CD1c-positive myeloid dendritic cell (primary cell): ENCODE data around the gene POLN.

Source experiments
- DNase-seq: peaks from one replicate; pipeline ENCODE4 v3.0.0-alpha.2; 2016; ENCODE audit errors: extremely low spot score

The POLN gene

DNA sequence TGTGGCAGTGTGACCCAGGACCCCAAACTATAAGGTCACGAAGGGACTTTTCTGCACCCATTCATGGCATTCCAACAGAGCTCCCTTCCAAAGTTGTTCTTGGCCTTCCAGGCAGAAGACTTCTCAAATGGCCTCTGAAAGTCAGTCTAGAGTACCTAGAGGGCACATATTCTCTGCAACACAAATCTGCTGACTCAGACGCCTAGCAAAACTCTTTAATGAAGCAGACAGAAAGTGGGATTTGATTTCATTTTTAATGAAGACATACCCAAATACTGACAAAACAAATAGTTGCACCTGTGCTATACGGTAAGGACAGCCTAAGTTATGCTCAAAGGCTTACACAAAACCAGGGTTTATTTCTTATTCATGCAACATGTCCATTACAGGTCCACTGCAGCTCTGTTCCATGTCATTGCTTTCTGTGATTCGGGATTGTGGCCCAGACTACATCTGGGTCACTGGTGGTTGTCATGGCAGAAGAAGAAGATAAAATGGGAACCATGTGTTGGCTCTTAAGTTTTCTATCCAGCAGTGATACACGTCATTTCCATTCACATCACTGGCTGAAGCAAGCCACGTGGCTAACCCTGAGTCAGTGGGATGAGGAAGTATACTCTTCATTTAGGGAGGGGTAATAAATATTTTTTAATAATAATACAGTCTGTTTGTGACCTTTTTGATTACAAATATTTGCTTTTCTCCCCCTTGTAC, 125.1 kb downstream of the POLN start:
- no peak for DNase-seq

DNA sequence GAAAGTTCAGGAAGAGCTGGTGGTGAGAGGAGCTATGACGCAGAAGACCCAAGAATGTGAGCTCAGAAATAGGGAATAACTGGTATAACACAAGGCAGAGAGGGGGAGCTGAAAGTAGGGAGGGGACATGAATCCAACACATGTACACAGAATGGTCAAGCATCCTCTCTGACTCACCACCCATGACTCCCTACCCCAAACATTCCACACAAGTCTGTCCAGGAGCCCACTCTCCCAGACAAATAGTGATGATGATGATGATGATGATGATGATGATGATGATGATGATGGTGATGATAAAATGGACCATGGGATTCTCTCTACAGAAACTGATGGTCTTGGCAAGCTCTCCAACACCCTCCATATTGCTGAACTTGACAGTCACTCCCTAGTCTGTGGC, 136.4 kb downstream of the POLN start:
- no peak for DNase-seq

DNA sequence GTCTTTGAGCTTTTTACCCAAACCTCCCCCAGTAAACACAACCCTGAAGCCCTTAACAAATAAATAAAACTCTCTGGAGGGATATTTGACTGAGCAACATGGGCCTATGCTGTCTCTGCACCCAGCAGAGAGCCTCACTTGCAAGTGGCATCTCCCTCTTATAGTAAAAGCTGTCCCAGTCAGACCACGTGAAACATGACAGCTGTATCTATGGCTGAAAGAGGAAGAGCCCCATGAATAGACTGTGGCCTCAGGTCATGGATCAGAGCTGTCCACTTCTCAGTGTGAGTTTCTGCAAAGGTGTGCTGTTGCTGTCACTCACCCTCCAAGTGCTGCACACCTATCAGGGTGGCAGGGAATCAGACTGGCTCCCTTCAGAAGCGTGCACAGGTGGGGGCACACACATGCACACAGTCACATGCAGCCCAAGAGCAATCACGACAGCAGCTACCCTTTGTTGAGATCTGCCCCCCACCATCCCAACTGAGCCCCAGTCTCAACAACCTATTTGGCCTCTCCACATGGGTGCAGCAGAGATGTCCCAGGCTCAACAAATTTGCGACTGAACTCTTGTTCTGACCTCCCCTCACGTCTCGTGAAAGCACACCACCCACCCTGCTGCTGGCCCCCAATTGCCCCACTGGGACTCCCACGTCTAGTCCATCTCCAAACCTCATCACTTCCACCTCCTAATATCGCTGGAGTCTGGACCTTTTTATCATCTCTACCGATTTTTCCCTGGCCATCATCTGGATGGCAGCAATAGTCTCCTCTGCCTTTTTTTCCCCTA, 137.2 kb downstream of the POLN start:
- DNase-seq: no peak

DNA sequence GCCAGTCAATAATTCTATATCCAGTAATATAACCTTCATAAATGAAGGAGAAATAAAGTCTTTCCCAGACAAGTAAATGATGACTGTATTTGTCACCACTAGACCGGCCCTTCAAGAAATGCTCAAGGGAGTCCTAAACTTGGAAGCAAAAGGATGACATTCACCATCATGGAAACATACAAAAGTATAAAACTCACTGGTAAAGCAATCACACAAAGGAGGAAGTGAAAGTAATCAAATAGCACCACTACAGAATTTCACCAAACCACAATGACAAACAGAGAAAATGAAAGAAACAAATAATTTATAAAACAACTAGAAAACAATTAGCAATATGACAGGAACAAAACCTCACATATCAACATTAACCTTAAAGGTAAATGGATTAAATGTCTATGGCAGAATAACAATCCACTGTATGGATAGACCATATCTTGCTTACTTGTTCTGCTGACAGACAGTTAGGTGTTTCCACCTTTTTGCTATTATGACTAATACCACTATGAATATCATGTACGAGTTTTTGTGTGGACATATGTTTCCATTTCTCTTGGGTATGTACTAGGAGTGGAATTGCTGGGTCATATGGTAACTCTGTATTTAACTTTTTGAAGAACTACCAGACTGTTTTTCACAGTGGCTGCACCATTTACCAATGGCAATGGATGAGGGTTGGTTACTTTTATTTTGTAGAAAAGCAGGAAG, 137.9 kb downstream of the POLN start:
- peak; percentile 8 for DNase-seq

DNA sequence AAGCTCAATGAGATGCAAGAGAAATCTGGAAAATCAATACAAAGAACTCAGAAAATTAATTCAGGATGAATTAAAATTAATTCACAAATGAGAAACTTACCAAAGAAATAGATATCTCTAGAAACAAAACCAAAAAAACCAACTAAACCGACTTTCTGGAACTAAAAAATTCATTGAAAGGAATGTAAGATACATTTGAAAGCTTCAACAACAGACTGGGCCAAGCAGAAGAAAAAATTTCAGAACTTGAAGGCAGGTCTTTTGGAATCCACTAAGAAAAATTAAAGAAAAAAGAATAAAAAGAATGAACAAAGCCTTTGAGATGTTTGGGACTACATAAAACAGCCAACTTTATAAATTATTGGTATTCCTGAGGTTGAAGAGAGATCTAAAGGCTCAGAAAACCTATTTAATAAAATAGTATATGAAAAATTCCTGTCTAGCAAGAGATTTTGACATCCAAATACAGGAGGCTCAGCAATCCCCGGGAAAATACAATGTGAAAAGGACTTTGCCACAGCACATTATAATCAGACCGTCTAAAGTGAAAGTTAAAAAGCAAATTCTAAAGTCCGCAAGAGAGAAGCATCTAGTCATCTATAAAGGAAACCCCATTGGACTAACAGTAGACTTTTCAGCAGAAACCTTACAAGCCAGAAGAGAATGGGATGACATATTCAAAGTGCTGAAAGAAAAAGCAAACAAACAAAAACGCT, 138.6 kb downstream of the POLN start:
- no peak for DNase-seq

DNA sequence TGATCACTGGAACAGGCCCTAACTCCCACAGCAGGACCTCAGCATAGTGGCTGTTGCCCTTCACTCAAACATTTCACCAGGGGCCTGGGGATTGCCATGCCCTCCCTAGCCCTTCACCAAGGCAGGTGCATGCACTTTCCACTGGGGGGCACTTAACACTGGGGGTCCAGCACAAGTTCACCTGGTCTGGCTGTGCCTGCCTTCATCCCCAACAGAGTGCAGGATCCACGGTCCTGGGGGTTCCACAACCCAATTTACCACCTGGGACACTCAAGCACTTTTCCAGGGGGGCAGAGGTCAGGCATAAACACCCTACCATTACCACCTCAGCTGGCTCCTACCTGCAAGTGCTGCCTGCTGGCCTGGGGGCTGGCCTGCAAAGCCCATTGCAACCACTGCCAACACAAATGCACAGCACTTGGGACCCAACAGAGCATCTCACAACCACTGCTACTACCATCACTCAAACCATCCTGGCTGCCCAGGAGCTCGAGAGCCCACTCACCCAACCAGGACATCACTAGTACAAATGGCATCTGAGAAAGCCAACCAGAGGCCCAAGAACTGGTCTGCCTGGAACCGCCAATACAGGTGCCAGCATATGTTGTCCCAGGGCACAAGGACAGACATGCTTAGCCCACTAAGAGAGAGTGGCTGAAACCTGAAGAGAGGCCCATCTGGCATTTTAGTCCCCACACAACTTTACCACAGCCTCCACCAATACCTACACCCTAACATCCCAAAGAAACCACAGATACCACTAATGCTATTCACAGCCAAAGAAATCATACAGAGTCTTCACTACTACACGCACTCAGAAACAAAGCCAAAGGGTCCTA, 139.7 kb downstream of the POLN start:
- DNase-seq: no peak

DNA sequence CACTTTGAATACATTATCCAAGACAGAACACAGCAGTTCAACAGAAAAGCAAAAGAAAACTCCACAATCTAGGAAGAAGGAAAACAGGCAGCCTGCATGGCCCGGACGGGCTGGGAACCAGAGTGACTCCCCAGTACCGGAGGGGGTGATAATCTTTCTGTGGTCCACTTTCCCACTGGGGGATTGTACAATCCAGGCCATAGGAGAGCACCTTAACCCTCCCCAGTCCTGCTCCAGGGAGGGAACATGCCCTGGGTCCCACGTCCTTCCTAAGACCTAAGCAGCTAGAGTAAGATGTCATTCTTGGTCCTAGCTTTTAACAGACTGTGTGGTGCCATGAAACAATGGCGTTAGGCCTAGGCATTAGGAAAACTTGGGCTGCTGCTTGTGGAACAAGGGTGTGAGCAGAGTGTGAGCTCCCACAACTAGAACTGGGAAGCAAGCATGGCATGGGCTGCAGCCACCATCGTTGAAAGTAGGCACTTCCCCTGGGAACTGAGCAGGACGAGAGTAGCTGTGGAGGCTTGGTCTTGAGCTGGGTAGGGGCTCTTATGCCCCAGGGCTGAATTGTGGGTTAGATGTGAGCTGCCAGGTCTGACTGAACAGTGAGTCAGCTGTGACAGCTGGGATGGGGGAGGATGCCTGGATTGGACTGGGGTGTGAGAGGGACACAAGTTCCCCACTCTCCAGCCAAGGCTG, 140.4 kb downstream of the POLN start:
- DNase-seq: no peak

DNA sequence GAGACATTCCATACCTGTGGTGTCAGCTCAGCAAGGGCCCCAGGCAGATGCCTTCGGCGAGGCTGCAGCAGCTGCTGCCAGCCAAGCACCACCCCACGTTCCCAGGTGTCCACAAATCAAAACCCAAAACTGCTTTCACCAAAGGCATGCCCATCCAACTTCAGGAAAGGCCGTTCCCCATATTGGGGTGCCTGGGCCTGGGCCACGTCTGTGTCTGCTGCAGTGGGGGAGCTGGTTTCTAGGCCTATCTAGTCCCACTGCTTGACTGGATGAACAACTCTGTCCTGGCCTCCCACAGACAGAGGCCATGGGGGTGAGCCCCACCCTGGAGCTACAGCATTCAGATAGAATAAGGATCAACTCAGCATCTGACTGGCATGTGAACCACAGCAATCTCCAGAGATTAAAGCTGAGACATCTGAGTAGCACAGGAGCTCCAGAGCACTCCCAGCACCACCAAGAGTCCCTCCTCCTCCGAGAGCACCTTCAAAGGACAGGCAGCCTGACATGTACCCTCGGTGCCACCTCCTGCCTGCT, 145.8 kb downstream of the POLN start:
- DNase-seq: no peak

DNA sequence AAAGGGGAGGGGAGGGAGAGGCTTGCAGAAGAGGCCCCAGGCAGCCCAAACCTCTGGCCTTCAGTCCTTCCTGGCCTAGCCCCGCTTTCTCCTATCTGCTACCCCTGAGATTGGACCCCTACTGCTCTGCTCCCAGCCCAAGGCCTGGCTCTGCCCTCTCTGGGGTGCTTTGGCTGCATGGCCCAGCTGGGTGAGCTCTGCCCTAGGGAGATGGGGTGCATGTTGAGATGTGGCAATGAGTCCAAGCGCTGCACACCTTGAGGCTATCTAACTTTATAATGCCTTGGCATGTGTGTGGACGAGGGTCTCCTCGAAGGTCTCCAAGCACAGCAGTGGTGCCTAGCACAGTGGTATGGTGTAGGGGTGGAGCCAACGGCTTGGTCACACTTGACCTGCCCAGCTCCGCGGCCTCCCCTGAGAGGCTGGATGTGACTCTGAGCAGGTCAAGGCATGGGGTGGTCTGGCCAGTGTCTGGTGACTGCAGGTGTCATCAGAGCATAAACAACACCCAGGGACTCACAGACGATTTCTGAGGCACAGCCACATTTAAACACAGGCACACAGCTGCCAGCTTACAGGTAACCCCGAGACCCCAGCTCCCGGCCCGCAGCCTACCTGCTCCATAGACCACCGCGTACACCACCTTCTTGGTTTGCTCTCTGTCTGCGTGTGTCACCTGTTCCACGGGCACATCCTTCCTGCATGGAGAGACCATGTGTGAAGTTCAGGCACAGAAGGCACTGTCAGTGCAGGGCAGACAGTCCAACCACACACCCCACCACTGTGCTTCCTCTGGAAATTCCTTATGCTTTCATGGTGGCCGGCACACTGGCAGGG, 146.5 kb downstream of the POLN start:
- no peak for DNase-seq

DNA sequence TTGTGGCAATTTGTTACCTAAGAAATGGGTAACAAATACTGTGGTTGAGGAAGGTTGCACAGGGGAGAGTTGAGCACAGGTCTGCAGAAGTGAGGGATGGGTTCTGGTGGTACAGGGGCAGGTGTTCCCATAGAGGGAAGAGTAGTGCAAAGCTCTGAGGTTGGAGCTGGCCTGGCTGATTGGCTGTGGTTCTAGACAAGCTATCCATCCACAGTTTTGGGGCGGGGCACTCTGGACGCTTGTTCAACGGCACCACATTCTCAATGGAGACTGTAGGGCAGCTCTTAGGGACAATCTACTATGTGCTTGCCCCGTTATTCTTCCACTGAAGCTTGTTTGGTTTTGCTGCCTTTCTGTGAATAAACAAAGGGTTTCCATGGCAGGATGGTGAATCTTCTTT, 147.4 kb downstream of the POLN start:
- no peak for DNase-seq

DNA sequence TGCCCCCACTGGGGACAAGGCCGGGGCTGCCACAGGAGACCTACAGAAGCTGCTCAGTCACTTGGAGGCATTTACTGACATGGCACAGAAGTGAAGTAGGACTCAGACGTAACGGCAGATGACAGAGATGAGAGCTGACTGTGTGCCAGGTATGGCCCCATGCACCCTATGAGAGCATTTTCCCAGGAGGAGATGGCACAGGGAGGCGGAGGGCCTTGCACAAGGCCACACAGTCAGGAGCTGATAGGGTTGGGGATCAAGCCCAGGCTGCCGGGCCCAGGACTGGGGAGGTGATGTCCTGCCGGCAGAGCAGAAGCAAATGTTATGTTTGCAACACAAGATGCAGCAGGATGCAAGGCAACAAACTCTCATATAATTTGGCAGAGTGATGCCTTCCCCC, 148.7 kb downstream of the POLN start:
- DNase-seq: no peak

DNA sequence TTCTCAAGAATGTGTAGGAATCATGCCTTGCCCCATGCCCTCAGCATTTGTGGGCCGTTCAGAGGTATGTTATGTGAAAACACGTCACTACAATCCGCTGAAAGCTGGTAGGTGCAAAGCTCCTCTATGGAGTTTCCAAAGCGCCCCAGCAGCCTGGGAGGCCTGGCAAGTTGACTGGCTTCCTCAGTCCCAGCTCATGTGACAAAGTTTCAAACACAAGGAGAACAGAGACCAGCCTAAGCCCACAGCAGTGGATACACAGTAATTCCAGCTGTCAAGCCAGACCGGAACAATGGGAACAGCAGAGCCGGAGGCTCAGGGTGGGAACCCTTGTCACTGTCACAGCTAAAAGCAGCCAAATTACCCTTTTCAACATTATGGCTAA, 149.3 kb downstream of the POLN start:
- no peak for DNase-seq

DNA sequence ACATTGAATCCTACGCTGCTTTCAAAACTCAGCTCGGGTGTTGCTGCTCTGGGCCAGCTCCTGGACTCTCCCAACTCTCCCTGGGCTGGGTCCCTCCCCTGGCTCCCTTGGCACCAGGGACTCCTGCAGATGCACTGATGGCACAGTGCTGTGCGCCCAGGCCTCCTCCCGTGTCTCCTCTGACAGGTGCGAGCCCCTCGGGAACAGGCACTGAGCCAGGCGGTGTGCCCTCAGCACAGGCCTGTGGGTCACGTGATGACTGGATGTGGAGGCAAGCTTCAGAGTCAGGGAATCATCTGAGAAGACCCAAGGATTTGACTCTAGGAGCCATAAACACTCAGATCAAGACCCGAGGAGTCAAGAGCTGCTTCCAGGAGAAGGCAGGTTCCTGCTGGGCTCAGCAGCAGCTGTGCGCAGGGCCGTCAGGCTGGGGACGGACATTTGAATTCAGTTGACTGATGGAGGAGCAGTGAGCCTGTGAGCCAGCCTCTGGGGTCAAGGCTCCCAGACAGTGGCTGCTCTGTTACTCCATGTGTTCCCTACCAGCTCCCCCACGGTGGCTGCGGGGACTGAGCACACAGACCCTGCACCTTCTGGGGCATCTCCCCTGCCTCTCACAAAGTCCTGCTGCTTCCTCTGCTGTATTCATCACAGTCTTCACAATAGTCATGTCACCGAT, 149.8 kb downstream of the POLN start:
- DNase-seq: no peak

DNA sequence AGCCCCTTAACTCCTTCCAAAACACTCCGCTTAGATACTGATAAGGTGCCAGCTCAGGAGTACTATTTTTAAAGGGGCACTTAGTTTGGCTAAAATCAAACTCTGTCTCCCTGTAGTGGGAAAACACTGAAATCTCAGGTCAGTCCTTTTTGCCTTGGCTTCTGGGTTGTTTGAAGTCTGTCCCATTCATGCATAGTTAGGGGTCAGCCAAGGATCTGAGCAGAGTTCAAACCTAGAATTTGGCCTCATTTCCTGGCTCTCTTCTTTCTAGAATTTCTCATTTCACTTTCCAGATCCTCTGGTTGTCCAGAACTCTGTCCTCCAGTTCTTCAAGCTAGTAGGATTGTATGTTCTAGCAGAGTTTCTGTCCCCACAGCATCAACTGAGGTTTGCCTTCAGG, 151.3 kb downstream of the POLN start:
- no peak for DNase-seq

DNA sequence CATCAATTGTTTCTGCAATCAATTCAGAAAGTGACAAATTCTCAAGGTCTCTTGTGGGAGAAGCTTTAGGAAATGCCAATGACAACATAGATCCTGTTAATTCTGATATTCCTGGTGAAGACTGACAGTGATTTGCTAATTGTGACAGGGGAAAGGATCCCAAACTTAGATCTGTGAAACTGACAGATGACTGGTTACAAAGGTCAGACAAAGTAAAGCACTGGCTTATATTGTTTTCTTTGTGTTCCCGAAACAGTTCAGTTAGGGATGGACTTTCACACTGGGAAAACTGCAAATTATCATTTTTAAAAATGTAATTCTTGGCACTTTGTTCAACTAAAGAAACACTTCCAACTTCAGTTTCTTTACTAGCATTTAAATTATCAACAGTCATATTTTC, 152.7 kb downstream of the POLN start:
- no peak for DNase-seq

DNA sequence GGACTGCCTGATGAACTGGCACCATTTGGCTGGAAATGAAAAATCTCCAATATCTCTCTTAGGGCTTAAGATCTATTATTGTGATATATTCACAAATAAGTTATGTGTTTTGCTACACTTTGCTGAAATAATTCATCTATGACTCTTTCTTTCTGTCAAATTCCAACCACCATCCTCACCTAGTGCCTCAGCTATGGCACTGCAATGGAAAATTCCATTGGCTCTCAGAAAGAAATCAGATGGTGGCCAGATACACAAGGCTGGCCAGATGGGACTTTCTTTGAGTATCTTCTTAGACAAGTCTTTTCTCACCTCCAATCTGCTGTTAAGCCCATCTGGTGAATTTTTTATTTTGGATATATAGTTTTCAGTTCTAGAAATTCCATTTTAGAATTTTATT, 154.8 kb downstream of the POLN start:
- DNase-seq: no peak

DNA sequence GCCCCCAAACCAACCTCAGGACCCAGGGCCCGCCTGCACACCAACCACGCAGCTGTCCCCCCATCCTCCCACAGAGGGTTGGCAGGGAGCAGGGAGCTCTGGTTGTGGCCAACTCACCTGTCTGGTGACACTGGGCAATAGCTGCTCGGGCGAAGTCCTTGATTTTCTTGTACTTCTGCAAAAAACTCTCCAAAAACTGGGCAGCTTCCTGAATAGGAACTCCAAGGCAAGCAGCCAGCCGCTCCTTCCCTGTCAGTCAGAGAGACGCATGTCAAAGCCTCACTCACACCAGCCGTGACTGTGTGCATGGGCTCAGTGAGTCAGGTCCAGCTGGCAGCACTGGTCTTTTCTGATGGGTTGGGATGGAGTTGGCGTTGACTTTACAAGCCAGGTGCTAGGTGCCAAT, 156.4 kb downstream of the POLN start:
- no peak for DNase-seq

DNA sequence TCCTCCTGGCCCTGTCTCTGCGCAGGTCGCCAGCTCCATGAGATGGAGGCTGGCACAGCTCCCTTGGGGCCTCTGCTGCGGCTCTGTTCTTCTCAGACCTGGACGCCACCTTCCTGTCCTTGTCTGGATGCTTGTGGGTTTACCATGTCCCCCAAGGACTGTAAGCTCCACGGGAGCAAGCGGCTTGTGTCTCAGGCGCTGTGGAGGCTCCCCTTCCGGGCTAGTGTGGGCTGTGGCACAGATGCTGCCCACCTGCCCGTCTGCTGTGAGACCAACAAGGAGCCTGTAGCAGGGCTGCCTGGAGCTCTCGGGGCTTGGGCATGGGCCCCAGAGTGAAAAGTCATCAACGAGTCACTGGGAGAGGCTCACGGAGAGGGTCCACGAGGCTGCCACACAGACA, 157.6 kb downstream of the POLN start:
- no peak for DNase-seq

DNA sequence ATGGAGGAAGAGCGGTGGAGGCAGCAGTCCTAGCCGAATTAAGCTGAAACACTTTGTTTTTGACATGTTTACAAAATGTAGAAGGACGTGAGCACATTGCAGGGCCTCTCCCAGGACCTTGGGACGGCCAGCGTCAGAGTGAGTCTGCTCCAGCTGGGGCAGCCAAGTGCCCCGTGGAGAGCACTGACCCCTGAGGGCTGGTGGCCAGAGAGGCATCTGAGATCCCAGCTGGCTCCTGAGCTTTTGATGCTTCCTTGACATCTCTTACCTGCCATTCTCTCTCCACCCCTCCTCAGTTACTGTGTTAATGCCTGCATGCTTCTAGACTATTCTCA, 158.1 kb downstream of the POLN start:
- DNase-seq: no peak
